Measurements from ENCODE around the gene GAS5. TPM values are rescaled to one million over a fixed set of nuclear protein-coding genes. Genes with fewer than 3 reads are reported as not detected.
"Not testable (repeated sequence)": the region's sequence is repeated elsewhere in the genome, so short reads cannot be mapped to it uniquely, and the experiment has no call there.

The GAS5 gene
- 100 to 1,000 TPM; 520 to 711 (median 651) TPM for polyA plus RNA-seq (ENCODE audit: insufficient read length in 4 of 4)

DNA sequence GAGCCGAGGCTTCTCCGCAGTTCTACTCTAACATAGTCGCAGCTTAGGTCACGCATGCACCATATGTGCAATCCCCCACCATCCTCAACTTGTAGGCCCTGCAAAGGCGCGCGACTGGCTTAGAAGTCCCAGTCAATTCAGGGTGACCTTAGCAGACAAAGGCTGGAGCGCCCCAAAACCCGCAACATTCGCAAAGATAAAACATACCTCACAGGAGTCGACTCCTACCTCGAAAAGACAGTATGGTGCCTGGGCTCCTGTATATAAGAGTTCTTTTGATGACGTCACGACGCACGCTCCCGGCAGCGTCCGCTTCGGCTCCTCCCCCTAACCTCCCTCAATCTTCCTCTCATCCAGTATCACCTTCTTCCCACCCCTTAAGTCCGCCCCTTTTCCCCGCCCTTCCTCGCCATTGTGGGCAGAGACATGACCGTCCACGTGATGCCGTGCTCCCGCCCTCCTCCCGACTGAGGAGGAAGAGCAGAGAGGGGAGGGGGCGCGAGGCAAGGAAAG, at the start of gene GAS5:
GAS5 (minus strand) TSS at position 237 of the 513 bp plus-strand sequence.
- peak; percentile 98 to 100 (median 99) for DNase-seq (ENCODE audit: low read depth in 4 of 4, low spot score in 2 of 4)

DNA sequence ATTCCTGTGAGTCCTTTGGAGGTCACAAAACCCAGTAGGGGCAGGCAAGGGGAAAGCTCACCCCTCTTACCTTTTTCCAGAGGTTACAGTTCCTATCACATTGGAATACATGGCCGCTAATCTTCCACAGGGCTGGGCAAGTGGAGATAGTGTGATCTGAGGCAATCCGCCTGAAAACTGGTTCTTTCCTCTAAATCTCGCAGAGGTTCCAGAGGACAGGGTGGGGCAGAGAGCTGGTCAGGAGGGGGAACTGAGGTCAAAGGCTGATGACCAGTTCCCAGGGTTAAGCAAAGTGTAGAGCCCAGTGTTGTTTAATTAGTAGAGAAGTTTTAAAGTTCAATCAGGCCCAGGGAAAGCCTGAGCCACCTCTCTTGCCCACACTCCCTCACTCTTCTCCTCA, 49.4 kb upstream of the GAS5 start, which contains the start of gene SERPINC1:
SERPINC1 (minus strand) TSS at position 179 of the 400 bp plus-strand sequence; CDS start at position 111, 68 bp downstream.
- no peak for DNase-seq (ENCODE audit: low read depth in 4 of 4, low spot score in 2 of 4)

DNA sequence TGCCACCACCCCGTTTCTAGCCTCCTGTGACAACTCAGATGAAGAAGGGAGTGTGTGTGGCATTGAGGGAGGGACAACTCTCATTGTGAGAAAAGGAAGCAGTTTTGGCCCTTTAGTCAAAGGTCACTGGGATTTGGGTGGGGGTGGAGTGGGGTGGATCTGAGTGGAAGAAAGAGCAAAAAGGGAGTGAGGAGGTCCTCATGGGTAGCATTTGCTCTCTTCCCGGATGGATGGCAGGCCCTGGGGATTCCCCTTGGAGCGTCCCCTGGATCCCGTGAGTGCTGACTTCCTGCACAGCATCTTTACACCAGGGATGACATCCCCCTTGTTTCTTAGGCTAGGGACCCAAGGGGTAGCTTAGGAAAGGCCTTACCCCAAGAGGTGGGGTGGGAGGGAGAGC, 48.9 kb upstream of the GAS5 start:
- DNase-seq (ENCODE audit: low read depth in 4 of 4, low spot score in 2 of 4): no peak

DNA sequence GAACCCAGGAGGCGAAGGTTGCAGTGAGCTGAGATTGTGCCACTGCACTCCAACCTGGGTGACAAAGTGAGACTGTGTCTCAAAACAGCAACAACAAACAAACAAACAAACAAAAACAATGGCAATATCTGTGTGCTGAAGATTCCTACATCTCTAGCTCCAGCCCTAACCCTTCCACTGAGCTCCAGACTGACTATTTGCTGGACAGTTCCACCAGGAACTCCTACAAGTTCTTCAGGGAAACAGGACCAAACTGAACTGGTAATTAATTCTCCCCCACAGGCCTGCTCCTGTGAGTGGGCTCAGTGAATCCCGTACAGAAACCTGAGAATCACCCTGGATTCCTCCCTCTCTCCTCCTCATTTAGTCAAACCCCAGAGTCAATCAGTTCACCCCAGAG, 47.8 kb upstream of the GAS5 start:
- no peak for DNase-seq (ENCODE audit: low read depth in 4 of 4, low spot score in 2 of 4)

DNA sequence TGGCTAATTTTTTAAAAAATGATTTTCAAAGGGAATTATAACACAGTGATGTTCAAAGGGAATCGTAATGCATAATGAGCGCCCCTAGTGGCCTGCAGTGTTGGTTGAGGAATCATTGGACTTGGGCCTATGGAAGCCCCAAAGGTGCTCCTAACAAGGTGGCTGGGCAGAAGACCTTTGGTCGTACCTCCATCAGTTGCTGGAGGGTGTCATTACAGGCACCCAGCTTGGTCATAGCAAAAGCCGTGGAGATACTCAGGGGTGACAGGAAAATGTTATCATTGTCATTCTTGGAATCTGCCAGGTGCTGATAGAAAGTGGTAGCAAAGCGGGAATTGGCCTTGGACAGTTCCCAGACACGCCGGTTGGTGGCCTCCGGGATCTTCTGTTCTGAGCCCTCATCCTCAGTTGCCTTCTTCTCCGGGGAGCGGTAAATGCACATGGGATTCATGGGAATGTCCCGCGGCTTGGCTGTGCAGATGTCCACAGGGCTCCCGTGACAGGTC, 46.6 kb upstream of the GAS5 start:
- no peak for DNase-seq (ENCODE audit: low read depth in 4 of 4, low spot score in 2 of 4)

DNA sequence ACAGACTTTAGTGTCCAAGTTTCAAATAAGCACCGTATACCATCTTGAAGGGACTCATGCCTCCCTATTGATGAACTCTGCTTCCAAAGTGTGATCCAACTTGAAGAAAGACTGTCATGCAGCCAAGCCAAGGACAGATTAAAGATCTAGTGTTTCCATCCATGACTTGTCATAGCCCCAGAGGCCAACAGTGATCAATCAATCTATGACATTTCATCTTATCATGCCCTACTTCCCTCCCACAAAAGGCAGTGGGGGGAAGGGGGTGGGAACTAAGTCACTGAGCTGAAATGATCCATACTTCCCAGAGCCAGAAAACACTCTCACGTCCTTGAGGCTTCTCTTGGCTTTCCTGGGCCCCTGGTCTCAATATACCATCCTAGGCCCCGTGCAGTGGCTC, 45.3 kb upstream of the GAS5 start:
- no peak for DNase-seq (ENCODE audit: low read depth in 4 of 4, low spot score in 2 of 4)

DNA sequence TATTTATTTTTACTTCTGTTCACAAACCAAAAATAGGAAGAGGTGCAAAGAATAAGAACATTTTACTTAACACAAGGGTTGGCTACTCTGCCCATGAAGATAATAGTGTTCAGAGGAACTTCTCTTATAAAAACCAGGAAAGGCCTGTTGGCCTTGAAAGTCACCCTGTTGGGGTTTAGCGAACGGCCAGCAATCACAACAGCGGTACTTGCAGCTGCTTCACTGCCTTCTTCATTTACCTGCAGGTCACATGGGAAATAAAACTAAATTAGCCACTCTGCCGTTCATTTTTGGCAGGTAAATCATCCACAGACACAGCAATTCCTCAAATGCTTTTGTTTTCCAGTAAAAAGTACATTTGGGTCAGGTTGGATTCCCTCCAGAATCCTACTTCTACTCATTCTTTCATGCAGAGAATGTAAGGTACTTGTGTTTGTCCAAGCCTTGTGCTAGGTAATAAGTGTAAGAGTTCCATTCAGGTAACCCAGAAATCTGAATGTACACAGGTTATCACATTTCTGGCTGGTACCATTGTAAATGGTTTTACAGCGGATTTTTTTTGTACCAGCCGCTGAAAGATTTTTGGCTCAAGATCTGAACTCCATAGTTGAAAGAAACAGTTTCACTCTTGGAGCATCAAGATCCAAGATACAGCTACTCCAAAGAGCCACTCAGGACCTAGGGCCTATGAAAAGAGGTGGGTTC, 36.2 kb upstream of the GAS5 start:
- no peak for DNase-seq (ENCODE audit: low read depth in 4 of 4, low spot score in 2 of 4)

DNA sequence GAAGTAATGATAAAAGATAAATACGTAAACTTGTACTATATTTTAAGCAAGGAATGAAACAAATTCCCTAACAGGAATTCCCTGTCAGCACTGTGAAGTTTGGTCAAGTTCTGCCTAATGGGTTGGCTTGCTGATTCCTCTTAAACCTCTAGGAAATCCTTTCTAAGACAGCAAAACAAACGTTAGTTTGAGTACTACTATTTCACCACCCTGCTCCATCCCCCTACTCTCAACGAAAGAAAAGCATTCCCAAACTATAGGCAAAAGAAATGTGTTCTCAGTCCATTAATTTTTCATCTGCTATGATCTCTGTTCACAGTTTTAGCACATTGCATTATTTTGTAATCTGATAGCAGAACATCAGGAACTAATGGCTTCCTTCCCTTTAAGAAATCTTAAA, 33.2 kb upstream of the GAS5 start:
- no peak for DNase-seq (ENCODE audit: low read depth in 4 of 4, low spot score in 2 of 4)

DNA sequence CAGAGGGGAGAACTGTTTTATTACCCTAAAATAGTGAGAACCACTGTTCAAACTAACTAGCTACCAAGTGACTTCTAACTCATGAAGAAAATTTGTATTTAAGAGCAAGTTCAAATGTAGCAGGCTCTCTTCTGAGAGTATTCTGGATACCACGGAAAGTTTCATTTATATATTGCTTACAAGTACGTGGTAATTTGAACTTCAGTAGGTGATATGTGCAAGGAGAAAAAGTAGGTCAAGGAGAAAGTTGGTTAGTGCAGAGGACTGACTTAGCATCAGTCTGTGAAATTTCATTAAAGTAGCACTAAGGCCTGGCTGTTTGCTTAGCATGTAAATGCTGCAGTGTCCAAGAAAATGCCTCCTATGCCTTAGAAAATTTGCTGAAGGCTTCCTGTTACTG, 32.6 kb upstream of the GAS5 start:
- DNase-seq (ENCODE audit: low read depth in 4 of 4, low spot score in 2 of 4): no peak

DNA sequence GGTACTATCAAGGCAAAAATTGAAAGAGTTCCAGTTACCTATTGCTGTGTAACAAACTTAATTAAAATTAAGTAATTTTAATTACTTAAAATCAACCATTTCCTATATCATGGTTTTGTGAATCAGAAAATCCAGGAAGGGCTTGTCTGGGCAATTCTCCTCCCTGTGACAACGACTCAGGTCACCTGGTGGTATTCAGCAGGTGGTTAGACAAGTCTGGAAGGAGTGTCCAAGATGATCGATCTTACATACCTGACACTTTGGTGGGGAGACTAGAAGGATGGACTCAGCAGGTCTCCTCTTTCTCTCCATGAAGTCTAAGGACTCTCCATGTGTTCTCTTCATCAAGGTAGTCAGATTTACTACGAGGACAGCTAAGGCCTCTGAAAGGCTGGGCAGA, 26.4 kb upstream of the GAS5 start:
- no peak for DNase-seq (ENCODE audit: low read depth in 4 of 4, low spot score in 2 of 4)

DNA sequence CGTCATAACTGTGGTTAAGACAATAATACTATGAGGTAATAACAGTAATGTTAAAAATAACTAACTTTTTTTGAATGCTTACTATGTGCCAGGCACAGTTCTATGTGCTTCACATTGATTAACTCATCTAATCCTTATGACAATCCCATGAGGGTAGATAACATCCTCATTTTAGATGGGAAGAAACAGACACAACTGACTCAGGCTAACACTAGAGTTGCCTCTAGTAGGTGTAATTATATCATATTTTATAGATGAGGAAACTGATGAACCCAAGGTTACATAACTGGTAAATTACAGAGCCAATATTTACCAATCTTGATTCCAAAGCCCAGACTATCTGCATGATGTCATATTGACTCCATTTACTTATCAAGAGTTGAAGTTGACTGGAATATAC, 25.8 kb upstream of the GAS5 start:
- no peak for DNase-seq (ENCODE audit: low read depth in 4 of 4, low spot score in 2 of 4)

DNA sequence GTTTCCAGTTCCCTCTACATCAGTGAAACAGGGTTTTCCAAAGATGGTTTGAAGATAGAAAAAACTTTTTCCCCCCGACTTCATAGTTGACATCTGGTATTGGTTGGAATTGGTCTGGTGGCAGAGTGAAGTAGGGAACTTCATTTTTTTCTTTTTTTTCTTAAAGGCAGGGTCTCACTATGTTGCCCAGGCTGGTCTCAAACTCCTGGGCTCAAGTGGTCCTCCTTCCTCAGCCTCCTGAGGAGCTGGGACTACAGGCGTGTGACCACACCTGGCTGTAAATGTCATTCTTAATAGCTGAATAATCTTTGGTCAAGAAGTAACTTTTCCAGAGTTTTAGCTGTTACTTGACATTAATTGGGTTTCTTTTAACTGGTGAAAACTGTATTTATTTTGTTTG, 22.1 kb upstream of the GAS5 start:
- DNase-seq (ENCODE audit: low read depth in 4 of 4, low spot score in 2 of 4): no peak

DNA sequence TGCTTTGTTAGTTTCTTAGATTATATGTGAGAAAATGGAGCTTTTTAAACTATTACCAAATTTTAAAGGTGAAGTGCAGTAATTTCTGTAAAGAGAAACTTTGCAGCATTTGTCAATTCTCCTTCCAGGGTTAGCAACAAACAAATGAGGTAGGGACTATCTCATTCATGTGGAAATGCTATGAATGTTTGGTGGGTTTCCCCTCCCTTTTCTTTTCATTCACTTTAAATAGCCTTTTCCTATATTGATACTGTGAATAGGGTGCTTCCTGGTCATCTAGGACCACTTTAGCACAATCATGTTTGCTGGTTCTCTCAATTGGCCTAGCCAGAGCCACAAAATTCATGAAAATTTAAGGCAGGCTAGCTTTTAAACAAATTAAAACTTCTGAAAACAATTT, 21.0 kb upstream of the GAS5 start:
- DNase-seq (ENCODE audit: low read depth in 4 of 4, low spot score in 2 of 4): no peak

DNA sequence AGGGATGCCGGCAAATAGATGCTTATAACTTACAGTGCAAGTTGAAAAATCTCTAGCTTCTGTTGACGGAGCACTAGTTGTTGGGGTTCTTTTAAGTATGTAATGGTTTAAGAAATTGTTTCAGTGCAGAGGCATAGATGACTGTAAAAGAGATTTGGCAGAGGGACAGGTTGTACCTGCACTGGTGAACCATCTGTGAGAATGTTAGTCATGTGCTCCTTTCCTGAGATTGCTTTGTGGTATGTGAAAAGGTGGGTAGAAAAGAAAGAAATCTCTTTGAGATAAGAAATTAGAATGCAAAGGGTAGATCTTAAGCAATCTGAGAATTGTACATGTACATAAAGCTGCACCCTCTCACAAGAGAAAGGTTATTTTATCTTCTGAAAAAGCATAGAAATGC, 19.8 kb upstream of the GAS5 start:
- no peak for DNase-seq (ENCODE audit: low read depth in 4 of 4, low spot score in 2 of 4)

DNA sequence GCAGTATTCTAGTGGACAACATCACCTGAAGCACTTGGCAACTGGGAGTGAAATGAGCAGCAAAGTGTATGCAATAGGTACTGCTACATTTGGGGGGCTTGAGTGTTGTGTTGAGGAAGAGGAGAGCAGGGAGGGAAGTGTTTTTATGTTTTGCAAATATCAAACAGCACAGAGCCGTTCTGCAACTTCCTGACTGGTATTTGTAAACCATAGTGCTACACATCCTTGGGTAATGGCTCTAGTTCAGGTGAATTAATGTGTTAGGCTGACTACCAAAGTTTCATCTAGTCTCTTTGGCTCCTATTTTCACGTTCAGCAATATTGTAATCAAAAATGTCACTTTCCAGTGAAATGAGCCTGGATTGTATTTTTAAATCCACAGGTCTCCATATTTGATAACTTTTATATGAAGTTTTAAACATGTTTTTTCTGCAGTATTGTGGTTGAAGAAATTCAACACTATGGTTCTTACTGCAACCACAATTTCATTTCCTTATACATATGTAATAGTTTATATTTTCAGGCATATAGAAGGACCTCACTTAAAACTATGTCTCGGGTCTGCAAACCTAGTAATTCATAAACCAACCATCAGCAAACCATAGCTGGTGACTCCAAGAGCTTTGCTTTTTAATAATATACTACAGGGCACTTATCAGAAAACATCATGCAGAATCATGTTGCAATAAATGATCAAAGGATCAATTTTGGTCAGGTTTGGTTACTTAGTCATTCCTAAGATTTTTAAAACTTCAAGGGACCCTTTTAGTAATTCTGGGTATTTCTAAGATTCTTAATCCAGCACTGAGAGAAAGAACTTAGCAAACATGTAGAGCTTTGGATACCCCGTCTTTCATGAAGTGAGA, 19.2 kb upstream of the GAS5 start:
- no peak for DNase-seq (ENCODE audit: low read depth in 4 of 4, low spot score in 2 of 4)

DNA sequence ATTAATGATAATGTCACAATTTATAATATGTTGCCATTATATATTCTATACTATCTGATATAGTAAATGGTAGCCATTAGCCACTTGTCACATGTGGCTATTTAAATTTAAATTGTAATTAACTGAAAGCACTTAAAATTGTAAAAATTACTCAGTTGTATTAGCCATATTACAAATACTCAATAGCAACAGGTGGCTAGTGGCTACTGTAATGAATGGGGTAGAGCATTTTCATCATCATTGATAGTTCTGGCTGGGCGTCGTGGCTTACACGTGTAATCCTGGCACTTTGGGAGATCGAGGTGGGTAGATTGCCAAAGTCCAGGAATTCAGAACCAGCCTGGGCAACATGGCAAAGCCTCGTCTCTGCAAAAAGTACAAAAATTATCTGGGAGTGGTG, 16.9 kb upstream of the GAS5 start:
- no peak for DNase-seq (ENCODE audit: low read depth in 4 of 4, low spot score in 2 of 4)

DNA sequence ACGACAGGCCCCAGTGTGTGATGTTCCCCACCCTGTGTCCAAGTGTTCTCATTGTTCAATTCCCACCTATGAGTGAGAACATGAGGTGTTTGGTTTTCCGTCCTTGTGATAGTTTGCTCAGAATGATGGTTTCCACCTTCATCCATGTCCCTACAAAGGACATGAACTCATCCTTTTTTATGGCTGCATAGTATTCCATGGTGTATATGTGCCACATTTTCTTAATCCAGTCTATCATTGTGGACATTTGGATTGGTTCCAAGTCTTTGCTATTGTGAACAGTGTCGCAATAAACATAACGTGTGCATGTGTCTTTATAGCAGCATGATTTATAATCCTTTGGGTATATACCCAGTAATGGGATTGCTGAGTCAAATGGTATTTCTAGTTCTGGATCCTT, 13.3 kb upstream of the GAS5 start:
- DNase-seq (ENCODE audit: low read depth in 4 of 4, low spot score in 2 of 4): not testable (repeated sequence)

DNA sequence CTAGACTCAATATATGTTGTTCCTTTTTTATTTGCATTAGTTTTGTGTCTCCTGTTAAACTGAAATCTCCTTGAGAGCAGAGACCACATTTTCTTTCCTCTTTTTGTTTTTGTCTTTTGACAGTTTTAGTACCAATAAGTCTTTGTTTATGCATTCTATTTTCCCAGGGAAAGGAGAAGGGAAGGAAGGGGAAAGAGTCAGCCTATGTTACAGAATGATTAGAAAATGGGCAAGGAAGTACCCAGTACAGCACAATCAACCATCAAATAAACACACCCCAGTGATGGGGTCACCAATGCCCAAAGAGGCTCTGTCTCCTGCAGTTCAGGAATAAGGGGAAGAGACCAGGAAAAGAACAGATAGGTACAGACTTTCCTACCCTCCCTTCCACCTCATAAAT, 10.5 kb upstream of the GAS5 start:
- DNase-seq (ENCODE audit: low read depth in 4 of 4, low spot score in 2 of 4): no peak

DNA sequence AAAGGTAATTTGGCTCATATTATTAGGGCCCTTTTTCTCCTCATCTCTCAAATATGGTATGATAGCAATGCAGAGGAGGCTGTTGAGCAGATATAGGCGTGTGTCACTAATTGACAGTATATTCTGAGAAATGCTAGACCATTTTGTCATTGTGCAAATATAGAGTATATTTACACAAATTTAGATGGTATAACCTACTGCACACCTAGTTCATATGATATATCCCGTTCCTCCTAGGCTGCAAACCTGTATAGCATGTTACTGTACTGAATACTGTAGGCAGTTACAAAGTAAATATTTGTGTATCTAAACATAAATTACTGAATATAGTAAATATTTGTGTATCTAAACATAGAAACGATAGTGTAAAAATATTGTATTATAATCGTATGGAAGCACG, 8.9 kb upstream of the GAS5 start:
- DNase-seq (ENCODE audit: low read depth in 4 of 4, low spot score in 2 of 4): no peak

DNA sequence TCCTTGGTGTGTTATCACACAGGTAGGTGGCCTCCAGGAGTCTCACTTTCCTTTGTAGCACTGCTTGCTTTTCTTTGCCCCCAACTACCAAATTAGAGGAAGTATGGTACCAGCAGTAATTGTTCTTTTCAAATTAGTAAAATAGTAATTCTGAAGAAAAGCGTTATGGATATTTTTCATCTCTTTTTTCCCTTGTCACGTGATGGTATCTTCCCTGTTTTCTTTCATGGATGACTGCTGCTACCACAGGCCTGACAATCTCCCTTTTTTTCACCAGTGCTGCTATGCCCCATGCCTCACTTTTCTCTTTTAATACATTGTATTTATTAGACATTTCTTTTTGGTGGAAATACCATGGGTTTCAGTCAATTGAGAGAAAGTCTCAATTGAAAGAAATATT, 3.7 kb upstream of the GAS5 start:
- no peak for DNase-seq (ENCODE audit: low read depth in 4 of 4, low spot score in 2 of 4)

DNA sequence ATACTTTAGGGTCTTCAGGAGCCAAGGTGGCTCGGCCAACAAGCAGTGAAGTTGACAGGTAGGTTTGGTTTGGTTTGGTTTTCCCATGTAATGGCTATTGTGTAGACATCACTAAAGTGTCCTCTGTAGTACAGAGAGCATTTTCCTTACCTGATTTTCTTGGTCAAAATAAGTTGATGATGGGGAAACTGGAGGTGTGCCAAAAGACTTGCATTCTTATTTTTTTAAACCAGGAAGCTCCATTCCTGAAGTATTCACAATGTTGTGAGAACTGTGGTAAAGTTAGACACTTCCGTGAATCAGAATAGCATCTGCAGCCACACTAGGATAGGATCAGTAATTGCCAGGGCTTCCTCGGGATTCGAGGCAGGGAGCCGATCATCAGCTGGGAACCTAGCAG, 3.3 kb upstream of the GAS5 start:
- DNase-seq (ENCODE audit: low read depth in 4 of 4, low spot score in 2 of 4): no peak
